Inflammatory macrophage treated with lipopolysaccharide for 1 hour (primary cell): ENCODE results near the gene TSGA10.
"Not testable (repeated sequence)": the region's sequence is repeated elsewhere in the genome, so short reads cannot be mapped to it uniquely, and the experiment has no call there.

Experiments used
- DNase-seq, 2 donors: peaks; one replicate each; pipeline ENCODE4 v3.0.0-alpha.2; 2020 to 2022

The TSGA10 gene

DNA sequence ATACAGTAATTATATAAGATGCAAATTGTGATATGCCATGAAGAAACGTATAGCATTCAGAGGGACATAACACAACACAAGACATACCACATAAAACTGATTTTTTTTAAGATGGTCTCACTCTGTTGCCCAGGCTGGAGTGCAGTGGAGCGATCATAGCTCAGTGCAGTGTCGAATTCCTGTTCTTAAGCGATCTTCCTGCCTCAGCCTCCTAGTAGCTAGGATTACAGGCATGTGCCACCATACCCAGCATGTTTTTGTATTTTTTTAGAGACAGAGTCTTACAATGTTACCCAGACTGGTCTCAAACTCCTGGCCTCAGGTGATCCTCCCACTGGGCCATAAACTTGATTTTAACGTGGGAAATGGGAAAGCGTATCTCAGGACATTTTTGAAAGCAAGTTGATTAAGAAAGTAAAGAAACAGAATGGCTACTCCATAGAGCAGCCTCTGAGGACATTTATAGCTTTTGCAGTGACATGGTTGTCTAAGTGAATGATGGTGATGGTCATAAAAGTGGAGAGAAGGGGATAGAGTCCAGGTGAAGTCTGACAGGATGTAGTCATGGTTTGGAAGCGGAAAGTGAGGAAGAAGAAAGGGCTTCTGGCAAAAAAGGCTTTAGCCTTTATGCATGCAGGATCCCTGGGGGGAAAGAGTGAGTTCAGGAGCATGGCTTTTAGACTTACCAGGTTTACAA is 2.4 kb downstream of the TSGA10 start:
- no peak for DNase-seq

GRCh38 chr2:99150706-99151105 is 4.0 kb downstream of the TSGA10 start:
- peak; percentile 82 to 90 for DNase-seq

DNA sequence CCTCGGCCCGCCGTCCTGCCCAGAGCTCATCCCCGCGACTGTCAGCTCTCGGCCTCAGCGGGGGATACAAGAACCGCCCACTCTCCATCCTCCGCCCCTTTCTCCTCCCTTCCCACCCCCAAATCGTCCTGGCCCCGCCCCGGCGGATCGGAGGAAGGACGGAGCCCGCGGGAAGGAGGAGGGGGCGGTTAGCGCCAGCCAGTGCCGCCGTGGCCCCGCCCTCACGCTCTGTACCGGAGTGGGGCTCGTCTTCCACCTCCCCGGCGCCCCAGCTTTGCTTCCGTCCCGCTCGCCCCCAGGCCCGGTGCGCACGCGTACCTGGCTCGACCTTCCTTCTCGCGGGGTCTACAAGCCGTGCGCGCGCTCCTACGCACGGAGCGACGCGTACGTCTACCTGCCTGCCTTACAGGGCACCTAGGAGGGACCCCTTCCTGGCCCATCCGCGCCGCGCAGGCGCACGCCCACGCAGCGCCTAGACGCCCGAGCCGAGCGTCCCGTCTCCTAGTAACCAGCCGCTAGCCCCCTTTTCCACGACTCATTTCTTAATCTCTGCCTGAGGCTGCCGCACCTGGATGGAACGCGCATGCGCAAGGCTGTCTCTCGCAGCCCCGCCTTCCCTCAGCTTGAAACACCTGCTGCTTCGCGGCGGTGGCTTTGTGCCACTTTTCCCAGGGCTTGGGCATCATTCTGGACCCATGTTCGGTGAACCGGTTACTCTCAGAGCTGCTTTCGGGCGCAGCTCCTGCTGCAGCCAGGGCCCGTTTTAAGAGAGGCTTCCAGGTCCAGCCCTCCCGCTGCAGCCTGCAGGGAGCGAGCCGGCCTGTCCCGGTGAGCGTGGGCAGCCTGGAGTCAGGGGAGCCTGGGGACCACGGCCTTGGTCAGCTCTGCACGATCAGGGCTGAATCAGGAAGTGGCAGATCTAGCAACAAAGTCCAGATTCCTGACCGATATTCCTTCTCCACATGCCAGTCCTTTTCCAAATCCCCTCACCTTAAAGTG is 13.3 kb downstream of the TSGA10 start, which contains the start of gene C2orf15:
Gene C2orf15 (plus strand): TSS at position 598 of the 999 bp plus-strand sequence. CDS start 8,852 bp downstream, outside the sequence.
- peak; percentile 84 to 85 for DNase-seq

DNA sequence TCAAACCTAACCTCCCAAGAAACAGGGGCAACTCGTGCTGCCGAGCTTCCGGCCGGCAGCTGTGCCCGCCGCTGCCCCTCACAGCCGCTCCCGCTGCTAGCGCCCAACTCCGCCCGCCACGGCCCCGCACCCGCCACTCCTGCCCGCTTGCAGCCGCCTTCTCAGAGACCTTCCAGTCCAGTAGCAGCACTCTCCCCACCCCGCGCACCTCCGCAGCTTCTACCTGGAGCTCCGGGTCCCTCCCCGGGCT is 14.0 kb downstream of the TSGA10 start:
- peak in 1 of 2 donors; percentile 19 for DNase-seq

DNA sequence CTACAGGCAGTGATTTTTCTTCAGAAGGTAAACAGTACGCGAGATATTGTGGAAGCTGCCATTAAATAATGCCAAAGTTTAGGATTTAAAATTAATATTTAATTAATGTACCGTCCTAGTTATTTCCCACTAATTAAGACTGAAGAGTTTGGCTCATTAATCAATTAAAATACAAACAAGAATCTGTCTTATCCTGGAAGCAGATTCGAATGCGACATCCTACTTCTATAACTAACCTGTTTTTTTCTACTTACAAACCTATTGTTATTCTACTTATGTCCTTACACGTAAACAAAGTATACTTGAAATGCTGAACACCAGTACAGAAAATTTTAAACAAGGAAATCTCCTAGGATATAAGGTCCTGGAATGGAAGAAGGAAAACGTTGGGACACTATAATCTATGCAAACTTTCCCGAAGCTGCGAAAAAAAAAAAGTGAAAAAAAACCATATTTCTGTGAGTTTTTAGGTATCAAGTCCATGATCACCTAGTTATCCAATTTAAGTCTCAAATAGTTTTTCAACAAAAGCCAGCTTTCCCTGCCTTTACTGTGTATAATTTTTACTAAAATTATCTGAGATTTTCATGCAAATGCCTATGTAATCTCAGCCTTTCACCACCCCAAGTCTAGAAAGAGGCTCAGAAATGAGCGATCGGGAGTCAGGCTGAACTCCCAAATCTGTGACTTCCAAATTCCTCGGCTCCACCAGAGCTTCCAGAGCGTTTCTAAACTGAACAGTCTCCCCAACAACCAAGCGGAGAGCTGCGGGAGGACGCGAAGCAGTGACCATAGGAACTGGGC is 14.5 kb downstream of the TSGA10 start:
- DNase-seq = peak in 1 of 2 donors; percentile 41

GRCh38 chr2:99139003-99139402 is 15.7 kb downstream of the TSGA10 start:
- DNase-seq = no peak

DNA sequence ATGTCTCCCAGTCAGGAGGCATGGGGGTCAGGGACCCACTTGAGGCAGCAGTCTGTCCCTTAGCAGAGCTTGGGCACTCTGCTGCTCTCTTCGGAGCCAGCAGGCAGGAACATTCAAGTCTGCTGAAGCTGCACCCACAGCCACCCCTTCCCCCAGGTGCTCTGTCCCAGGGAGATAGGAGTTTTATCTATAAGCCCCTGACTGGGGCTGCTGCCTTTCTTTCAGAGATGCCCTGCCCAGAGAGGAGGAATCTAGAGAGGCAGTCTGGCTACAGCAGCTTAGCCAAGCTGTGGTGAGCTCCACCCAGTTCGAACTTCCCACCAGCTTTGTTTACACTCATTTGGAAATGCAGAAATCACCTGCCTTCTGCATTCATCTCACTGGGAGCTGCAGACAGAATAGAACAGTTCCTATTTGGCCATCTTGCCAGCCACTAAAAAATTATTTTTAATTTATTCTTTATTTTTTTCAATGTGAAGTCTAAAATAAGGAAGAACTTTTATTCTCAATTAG is 19.6 kb downstream of the TSGA10 start:
- not testable (repeated sequence) for DNase-seq

GRCh38 chr2:99127981-99128380 is 26.8 kb downstream of the TSGA10 start:
- DNase-seq = peak in 1 of 2 donors; percentile 14

DNA sequence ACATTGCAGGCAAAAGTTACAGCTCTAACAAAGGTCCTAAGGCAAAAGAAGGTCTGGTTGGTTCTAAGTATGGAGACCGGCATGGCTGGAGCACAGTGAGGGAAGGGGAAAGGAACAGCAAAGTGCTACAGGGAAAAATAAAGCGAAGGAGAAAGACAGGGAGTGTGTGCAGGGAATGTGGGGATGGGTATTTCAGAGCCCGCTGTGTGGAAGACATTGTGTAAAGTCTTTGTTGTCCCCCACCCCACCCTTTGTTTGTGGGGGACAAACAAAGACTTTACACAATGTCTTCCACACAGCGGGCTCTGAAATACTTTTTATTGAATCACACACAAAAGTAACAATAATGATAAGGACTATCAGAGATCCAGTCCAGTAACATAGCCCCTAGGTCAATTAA is 42.1 kb downstream of the TSGA10 start:
- no peak for DNase-seq

DNA sequence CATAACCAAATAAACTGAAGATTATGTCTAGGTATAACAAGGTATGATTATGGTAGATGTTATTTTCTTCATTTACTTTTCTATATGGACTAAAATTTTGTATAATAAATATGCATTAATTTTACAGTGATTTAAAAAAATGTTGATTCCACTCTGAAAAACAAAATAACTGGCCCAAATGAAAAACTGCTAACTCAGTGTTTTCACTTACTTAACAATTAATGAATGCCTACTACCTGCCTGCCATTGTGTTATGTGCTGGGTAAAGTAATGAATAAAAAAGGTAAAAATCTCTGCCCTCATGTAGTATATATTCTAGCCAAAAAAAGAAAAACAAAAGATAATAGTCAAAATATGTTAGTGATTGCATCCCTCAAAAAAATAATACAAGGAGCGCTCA is 42.8 kb downstream of the TSGA10 start:
- no peak for DNase-seq

DNA sequence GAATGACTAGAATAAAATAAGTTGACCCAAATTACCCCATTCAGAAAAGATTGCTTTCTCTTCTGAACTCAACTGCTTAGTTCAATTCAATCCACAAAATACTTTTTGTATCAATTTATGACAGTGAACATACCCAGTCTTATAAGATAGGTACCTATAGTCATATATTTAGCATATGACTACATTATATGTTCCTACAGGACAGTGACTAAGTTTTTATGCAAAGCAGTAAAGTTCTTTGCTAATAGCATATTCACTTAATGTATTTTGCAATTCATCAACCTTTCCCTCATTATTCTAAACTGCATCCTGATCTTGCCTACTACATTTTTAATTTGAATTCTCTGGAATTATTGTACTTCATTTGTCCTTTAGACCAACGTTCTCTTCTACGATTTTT is 43.5 kb downstream of the TSGA10 start:
- peak in 1 of 2 donors; percentile 18 for DNase-seq

DNA sequence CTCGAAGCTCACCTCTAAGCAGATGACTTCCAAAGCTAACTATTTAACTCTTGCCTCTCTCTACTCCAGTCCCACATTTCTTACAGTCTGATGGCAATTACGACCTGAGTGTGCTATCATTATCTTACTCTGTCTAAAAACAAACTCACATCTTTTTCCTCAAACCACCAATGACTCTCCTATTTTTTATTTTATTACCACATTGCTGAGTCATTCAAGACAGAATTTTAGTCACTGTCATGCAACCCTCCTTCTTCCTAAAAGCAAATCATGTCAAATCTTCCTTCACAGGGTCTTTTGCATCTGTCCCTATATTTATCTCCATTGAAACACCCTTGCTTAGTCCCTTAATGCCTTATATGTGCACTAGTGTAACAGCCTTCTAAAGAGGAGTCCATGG is 47.8 kb downstream of the TSGA10 start:
- peak; percentile 4 to 14 for DNase-seq

GRCh38 chr2:99104006-99104405 is 50.7 kb downstream of the TSGA10 start:
- no peak for DNase-seq

- DNase-seq = peak; percentile 45 to 64
Measured at GRCh38 chr2:99101697-99102096, 53.0 kb downstream of the TSGA10 start.

GRCh38 chr2:99096728-99097127 is 58.0 kb downstream of the TSGA10 start:
- no peak for DNase-seq

DNA sequence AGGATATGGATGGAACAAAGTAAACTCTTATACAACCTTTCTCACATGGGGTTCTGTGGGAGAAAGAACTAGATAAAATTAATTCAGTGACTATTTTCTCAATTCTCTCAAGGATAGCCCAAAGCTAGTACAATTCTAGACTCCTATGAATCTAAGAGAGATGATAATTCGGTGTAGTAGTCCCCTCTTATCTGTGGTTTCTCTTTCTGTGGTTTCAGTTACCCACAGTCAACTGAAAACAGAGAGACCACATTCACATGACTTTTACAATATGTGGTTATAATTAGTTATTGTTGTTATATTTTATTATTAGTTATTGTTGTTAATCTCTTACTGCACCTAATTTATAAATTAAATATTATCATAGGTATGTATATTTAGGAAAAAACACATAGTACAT is 66.7 kb downstream of the TSGA10 start:
- DNase-seq = no peak

- DNase-seq = no peak
Measured at GRCh38 chr2:99086385-99086784, 68.4 kb downstream of the TSGA10 start.

GRCh38 chr2:99085421-99085820 is 69.3 kb downstream of the TSGA10 start:
- DNase-seq = peak in 1 of 2 donors; percentile 20

DNA sequence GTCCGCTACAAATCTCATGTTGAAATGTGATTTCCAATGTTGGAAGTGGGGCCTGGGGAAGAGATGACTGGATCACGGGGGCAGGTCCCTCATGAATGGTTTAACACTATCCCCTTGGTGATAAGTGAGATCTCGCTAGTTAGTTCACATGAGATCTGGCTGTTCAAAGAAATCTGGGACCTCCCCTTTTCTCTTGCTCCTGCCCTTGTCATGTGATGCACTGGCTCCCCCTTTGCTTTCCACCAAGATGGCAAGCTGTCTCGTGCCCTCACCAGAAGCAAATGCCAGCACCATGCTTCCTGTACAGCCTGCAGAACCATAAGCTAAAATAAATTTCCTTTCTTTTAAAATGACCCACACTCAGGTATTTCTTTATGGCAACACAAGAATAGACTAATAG is 70.5 kb downstream of the TSGA10 start:
- no peak for DNase-seq

DNA sequence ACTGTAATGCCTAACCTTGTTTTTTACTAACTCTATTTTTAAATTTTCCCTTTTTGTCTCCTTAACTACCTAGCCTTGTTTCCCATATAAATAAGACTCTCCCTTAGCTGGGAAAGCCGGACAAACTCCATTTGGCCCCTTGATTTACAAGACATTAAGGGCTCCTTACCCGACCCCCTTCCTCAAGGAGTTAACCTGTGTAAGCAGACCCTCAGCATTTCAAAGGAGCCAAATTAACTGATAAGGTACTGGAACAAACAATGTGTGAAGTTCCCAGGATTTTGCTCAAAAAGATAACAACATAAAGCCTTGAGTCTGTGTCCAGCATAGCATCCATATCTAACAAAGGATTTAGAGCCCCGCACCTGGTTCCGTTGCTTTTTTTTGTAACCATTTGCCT is 72.9 kb downstream of the TSGA10 start:
- DNase-seq = no peak

DNA sequence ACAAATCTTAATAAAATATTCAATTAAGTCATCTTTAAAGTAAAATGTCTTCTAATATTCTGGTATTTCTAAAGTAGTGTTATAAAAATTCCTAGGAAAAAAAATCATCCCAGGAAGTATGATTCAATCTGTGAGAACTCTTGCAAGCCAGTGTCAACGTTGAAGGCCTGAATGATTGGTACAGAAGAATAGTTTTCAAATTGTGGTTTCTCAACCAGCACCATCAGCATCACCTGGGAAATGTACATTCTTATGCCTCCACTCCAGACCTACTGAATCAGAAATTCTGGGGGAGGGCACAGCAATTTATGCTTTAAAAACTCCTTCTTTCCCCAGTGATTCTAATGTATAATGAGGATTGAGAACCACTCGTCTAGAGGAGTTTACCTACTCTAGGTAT is 75.5 kb downstream of the TSGA10 start:
- DNase-seq = no peak

DNA sequence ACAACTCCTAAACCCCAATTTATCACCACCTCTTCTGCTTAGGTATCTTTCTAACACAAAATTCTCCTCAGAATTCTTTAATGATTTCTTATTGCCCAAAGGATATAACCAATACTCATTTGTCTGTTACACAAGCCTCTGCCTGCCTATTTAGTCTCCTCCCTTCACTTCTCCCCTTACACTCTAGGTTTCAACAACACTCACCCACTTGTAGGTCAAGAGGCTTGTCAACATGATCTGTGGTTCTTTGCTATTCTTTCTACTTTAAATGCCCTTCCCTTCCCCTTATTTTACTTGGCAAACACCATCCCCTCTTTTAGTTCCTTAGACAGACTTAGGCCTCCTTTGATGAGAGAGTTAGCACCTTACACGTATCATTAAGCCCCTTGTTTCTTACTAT is 82.2 kb downstream of the TSGA10 start:
- no peak for DNase-seq
